GM12891 (cell line): Measurements from ENCODE around the gene RAPGEF5.

Source experiments
- POLR2A ChIP-seq: IDR thresholded peaks from 2 replicates; pipeline ENCODE4 v1.6.1; 2011; ENCODE audit warnings: low read depth, low read length, control low read depth
- POLR2AphosphoS5 ChIP-seq: IDR thresholded peaks from 2 replicates; pipeline ENCODE4 v1.6.1; 2011; ENCODE audit warnings: low read depth, low read length, control low read depth
- SPI1 ChIP-seq: IDR thresholded peaks from 2 replicates; pipeline ENCODE4 v1.6.1; 2011; ENCODE audit warnings: low read depth, low read length, control low read depth
- TAF1 ChIP-seq: IDR thresholded peaks from 2 replicates; pipeline ENCODE4 v1.6.1; 2011; ENCODE audit warnings: low read depth, low read length, control low read depth

- TF ChIP-seq POLR2AphosphoS5: no peak
- TF ChIP-seq SPI1: no peak
- TF ChIP-seq POLR2A: no peak
- no peak for TF ChIP-seq TAF1
Observed at GRCh38 chr7:22113041-22113440, 243.9 kb downstream of the RAPGEF5 start.
